GM18505 (cell line): ENCODE data around the gene BAZ2A.

ENCODE experiments used
- ATAC-seq: cut with Tn5 transposase; IDR thresholded peaks from one replicate; pipeline ENCODE4 v1.9.1; 2021; ENCODE audit not compliant: unreplicated experiment
- POLR2A ChIP-seq: IDR thresholded peaks from 4 replicates; pipeline ENCODE4 v1.6.1; 2011; ENCODE audit warnings: borderline replicate concordance; ENCODE audit not compliant: insufficient read depth, insufficient read length; ENCODE audit errors: extremely low read depth

Gene BAZ2A

GRCh38 chr12:56574210-56574609 is 55.9 kb downstream of the BAZ2A start:
- no peak for ATAC-seq
- no peak for TF ChIP-seq POLR2A

DNA sequence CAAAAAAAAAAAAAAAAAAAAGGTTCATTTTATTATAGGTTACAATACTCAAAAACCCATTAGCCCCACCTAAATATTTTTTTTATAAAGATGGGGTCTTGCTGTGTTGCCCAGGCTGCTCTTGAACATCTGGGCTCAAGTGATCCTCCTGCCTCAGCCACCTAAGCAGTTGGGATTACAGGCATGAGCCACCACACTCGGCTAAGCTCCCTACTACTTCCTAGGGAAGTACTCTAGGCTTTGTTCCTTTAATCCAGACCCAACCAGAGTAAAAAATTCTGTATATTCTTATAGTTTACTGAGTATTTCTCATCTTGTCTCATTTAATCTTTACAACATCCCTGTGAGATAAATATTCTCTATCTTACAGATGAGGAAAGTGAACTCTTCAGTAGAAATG is 57.8 kb downstream of the BAZ2A start:
- ATAC-seq: no peak
- no peak for TF ChIP-seq POLR2A

DNA sequence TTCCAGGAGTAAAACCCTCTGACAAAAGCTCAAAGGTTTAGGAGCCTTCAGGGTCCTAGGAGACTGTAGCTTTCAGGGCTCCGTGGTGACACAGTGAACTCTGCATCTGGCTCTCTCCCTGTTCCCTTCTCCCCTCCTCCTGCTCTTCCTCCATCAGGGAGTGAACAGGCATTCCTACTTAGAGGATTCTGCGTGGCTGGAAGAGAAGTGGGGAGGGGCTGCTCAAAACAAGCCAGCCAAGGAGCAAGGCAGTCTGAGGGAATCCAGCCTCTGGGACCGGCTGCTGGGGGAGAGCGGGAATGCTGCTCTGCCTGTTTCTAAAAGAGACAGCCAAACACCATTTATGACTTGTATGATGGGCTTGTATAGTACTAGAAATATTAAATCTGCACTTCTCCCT is 59.0 kb downstream of the BAZ2A start:
- TF ChIP-seq POLR2A: no peak
- no peak for ATAC-seq

DNA sequence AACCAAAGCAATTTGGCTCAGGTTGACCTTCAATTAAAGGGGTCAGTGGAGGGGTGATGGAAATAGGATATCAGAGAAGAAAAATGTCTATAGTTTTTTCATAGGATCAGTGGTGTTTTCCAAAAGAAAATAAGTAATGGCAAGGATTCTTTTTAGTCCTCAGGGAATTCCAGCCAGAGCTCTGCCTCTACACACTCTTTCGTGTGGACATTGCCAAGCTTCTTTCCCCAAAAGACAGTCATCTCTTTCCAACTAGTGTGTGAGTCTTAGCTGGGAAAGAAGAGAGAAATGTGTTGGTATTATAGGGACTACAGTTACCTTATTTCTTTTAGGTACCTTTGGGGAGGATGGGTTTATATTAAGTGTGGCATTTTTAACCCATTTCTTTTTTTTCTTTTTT is 62.0 kb downstream of the BAZ2A start:
- no peak for ATAC-seq
- TF ChIP-seq POLR2A: no peak

DNA sequence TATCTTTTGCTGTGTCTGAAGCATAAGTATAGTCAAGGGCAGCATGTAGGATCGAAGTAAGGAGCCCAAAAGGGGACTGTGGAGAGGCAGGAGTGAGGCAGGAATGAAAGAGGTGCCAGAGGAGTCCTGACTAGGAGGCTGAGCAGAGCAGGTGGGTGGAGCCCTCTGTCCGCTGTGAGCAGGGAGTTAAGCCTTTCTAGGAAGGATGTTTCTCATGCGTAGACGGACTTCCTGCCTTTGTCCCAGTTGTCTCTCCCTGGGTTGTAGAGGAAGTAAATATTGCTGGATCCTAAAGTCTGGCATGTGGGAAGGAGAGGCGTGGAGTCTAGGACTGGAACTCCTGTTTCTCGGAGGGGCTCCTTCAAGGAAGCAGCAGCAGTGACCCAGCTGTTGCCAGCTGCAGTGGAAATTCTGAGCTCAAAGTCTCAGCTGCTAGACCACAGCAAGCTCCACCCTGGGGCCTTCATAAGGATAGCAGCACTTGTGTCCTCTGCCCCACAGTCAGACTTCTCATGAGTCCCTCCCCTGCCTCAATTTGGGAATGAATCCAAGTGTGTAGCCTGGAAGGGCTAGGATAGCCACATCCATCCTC is 64.5 kb downstream of the BAZ2A start:
- ATAC-seq: no peak
- no peak for TF ChIP-seq POLR2A

DNA sequence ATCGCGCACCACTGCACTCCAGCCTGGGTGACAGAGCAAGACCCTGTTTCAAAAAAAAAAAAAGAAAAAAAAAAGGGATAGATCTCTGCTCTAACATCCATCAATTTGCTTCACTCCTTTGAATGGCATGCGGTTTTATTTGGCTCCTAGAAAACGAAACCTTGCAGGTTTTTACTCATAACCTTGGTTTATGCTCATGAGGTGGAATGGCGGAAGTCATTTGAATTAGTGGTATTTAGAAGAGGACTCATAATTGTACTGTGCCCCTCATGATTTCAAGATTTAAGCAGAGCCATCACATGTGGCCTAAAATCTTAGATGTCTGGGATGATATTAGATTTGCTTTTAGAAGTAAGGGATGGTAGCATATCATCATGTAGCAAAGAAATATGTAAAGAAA is 79.1 kb downstream of the BAZ2A start:
- no peak for ATAC-seq
- no peak for TF ChIP-seq POLR2A

- no peak for TF ChIP-seq POLR2A
- no peak for ATAC-seq
Measured at GRCh38 chr12:56546680-56547079, 83.4 kb downstream of the BAZ2A start.
